Mucosa of stomach (tissue), 1 donor: Measurements from ENCODE around the gene SHISA6.

ENCODE experiments used
- H3K27me3 ChIP-seq: one replicate; pipeline ENCODE4 v1.7.0; 2013; ENCODE audit warnings: mild to moderate bottlenecking, low read length; ENCODE audit not compliant: control insufficient read depth, insufficient read depth
- H3K36me3 ChIP-seq: one replicate; pipeline ENCODE4 v1.7.0; 2013; ENCODE audit warnings: low read length; ENCODE audit not compliant: control insufficient read depth, insufficient read depth
- H3K4me1 ChIP-seq: one replicate; pipeline ENCODE4 v1.7.0; 2013; ENCODE audit warnings: mild to moderate bottlenecking, low read length; ENCODE audit not compliant: control insufficient read depth, insufficient read depth
- H3K4me3 ChIP-seq: one replicate; pipeline ENCODE4 v1.7.0; 2013; ENCODE audit warnings: low read length
- H3K9ac ChIP-seq: one replicate; pipeline ENCODE4 v1.7.0; 2013; ENCODE audit warnings: mild to moderate bottlenecking, low read length, moderate library complexity
- H3K9me3 ChIP-seq: one replicate; pipeline ENCODE4 v1.7.0; 2013; ENCODE audit warnings: mild to moderate bottlenecking, low read length, moderate library complexity; ENCODE audit not compliant: control insufficient read depth
- donor health status: Pancreatic carcinoma.

Gene SHISA6

GRCh38 chr17:11418342-11418741 is 177.3 kb downstream of the SHISA6 start:
- H3K9me3 ChIP-seq: no peaks in the 10 kb centered on the region
- no peaks in the 10 kb centered on the region for H3K4me1 ChIP-seq
- no peaks in the 10 kb centered on the region for H3K27me3 ChIP-seq
- H3K4me3 ChIP-seq: no peak overlapping the region
- no peaks in the 10 kb centered on the region for H3K36me3 ChIP-seq
- H3K9ac ChIP-seq: no peak overlapping the region

- Histone ChIP-seq H3K27me3 (no peaks in the 10 kb centered on the region), H3K4me1 (no peaks in the 10 kb centered on the region), H3K9ac (no peak overlapping the region), H3K36me3 (no peaks in the 10 kb centered on the region), H3K9me3 (no peaks in the 10 kb centered on the region), H3K4me3 (no peak overlapping the region)
Observed at GRCh38 chr17:11430751-11431150, 189.7 kb downstream of the SHISA6 start.

GRCh38 chr17:11438673-11439072 is 197.7 kb downstream of the SHISA6 start:
- Histone ChIP-seq H3K36me3 (no peaks in the 10 kb centered on the region), H3K27me3 (no peaks in the 10 kb centered on the region), H3K4me1 (no peaks in the 10 kb centered on the region), H3K9ac (no peak overlapping the region), H3K4me3 (no peak overlapping the region), H3K9me3 (no peaks in the 10 kb centered on the region)

GRCh38 chr17:11441004-11441403 is 200.0 kb downstream of the SHISA6 start:
- Histone ChIP-seq H3K4me1 (no peaks in the 10 kb centered on the region), H3K27me3 (no peaks in the 10 kb centered on the region), H3K36me3 (no peaks in the 10 kb centered on the region), H3K9me3 (no peaks in the 10 kb centered on the region), H3K9ac (no peak overlapping the region), H3K4me3 (no peak overlapping the region)

- Histone ChIP-seq H3K36me3 (no peaks in the 10 kb centered on the region), H3K4me1 (no peaks in the 10 kb centered on the region), H3K9me3 (no peaks in the 10 kb centered on the region), H3K27me3 (no peaks in the 10 kb centered on the region), H3K4me3 (no peak overlapping the region), H3K9ac (no peak overlapping the region)
Observed at GRCh38 chr17:11446316-11446715, 205.3 kb downstream of the SHISA6 start.

GRCh38 chr17:11454096-11454495 is 213.1 kb downstream of the SHISA6 start:
- no peak overlapping the region for H3K9ac ChIP-seq
- H3K4me1 ChIP-seq: no peaks in the 10 kb centered on the region
- H3K9me3 ChIP-seq: no peaks in the 10 kb centered on the region
- H3K27me3 ChIP-seq: no peaks in the 10 kb centered on the region
- H3K4me3 ChIP-seq: no peak overlapping the region
- no peaks in the 10 kb centered on the region for H3K36me3 ChIP-seq

GRCh38 chr17:11458279-11458678 is 217.3 kb downstream of the SHISA6 start:
- Histone ChIP-seq H3K9ac (no peak overlapping the region), H3K4me1 (no peaks in the 10 kb centered on the region), H3K9me3 (no peaks in the 10 kb centered on the region), H3K36me3 (no peaks in the 10 kb centered on the region), H3K4me3 (no peak overlapping the region), H3K27me3 (no peaks in the 10 kb centered on the region)

- no peaks in the 10 kb centered on the region for H3K27me3 ChIP-seq
- H3K9me3 ChIP-seq: no peaks in the 10 kb centered on the region
- H3K36me3 ChIP-seq: no peaks in the 10 kb centered on the region
- H3K4me1 ChIP-seq: no peaks in the 10 kb centered on the region
- H3K4me3 ChIP-seq: no peak overlapping the region
- H3K9ac ChIP-seq: no peak overlapping the region
Observed at GRCh38 chr17:11459861-11460331, 218.9 kb downstream of the SHISA6 start.

- Histone ChIP-seq H3K27me3 (no peaks in the 10 kb centered on the region), H3K9me3 (no peaks in the 10 kb centered on the region), H3K9ac (no peak overlapping the region), H3K4me1 (no peaks in the 10 kb centered on the region), H3K36me3 (no peaks in the 10 kb centered on the region), H3K4me3 (no peak overlapping the region)
Observed at GRCh38 chr17:11461993-11462548, 221.1 kb downstream of the SHISA6 start.

GRCh38 chr17:11467639-11468038 is 226.6 kb downstream of the SHISA6 start:
- H3K27me3 ChIP-seq: no peaks in the 10 kb centered on the region

GRCh38 chr17:11485336-11486100 is 244.5 kb downstream of the SHISA6 start:
- Histone ChIP-seq H3K9me3 (no peaks in the 10 kb centered on the region), H3K27me3 (no peaks in the 10 kb centered on the region), H3K9ac (no peak overlapping the region), H3K4me3 (no peak overlapping the region), H3K36me3 (no peaks in the 10 kb centered on the region), H3K4me1 (no peaks in the 10 kb centered on the region)

More at GRCh38 chr17:11467639-11468038, 226.6 kb downstream of the SHISA6 start:
- H3K4me3 ChIP-seq: no peak overlapping the region
- no peak overlapping the region for H3K9ac ChIP-seq
- H3K9me3 ChIP-seq: no peaks in the 10 kb centered on the region
- no peaks in the 10 kb centered on the region for H3K36me3 ChIP-seq
- no peaks in the 10 kb centered on the region for H3K4me1 ChIP-seq

- Histone ChIP-seq H3K9me3 (no peaks in the 10 kb centered on the region), H3K4me3 (no peak overlapping the region), H3K36me3 (no peaks in the 10 kb centered on the region), H3K4me1 (no peaks in the 10 kb centered on the region), H3K27me3 (no peaks in the 10 kb centered on the region), H3K9ac (no peak overlapping the region)
Observed at GRCh38 chr17:11486101-11486867, 245.3 kb downstream of the SHISA6 start.
